ENCODE results near the gene C3orf33. TPM values are rescaled to one million over a fixed set of nuclear protein-coding genes. Genes with fewer than 3 reads are reported as not detected.

Gene C3orf33
- total and polyA plus RNA-seq, 2 of the 13 experiments (the other 11 are each of a cell fraction or from before 2014, with no cell fraction given): 9.2 to 12.6 TPM

DNA sequence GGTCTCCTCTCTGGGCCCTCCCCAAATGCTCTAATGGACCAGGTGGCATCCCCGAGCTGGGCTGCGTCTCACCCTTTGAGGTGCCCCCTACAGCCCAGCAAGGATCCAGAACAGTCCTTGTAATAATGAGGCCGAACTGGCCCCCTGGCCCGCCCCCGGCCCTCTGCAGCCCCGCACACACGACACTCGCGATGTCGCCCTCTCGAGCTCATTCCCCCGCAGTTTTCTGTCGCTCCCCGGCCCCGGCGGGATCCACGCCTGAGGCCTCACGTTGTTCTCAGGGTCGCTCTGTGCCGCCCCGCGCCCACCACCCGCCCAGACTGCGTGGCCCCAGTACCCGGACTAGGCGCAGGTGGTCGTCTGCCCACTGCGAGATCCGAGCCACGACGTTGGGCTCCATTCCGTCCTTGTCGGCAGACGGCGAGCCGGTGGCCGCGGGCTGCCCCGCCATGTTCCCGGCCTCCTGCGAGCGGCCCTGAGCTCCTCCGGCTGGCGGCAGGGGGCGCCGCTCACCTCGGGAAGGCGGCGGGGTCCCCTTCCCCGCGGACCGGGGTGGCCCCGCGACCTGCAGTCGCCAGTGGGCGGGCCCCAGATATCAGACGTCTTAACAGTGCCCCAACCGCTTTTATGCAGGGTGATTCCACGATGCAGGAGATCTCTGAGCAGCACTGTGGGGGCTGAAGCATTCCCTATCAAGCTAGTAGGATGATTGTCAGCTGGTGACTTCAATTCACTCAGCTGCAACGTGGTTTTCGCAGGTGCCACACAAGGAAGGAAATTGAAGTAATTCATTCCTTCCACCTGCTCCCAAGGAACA, at the start of gene C3orf33 (continued):
- TF ChIP-seq, protein P1, sequence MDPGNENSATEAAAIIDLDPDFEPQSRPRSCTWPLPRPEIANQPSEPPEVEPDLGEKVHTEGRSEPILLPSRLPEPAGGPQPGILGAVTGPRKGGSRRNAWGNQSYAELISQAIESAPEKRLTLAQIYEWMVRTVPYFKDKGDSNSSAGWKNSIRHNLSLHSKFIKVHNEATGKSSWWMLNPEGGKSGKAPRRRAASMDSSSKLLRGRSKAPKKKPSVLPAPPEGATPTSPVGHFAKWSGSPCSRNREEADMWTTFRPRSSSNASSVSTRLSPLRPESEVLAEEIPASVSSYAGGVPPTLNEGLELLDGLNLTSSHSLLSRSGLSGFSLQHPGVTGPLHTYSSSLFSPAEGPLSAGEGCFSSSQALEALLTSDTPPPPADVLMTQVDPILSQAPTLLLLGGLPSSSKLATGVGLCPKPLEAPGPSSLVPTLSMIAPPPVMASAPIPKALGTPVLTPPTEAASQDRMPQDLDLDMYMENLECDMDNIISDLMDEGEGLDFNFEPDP (CRISPR knock-in tag; conservative IDR thresholded peaks at IDR 0.05): no peak
- TF ChIP-seq ZNF468 (CRISPR knock-in tag; IDR thresholded peaks at IDR 0.05) (0 out of 2 replicates have a peak, but pooled peaks have one; percentile 20), ZNF30 (CRISPR knock-in tag; IDR thresholded peaks at IDR 0.05) (no peak), POLR2AphosphoS2 (IDR thresholded peaks at IDR 0.05; ENCODE audit: low read depth, low read length) (no peak), ZNF780A (CRISPR knock-in tag; IDR thresholded peaks at IDR 0.05) (no peak), MED1 (CRISPR knock-in tag; IDR thresholded peaks at IDR 0.05) (peak; percentile 51), POLR2A (IDR thresholded peaks at IDR 0.05; ENCODE audit: insufficient read depth in 1 of 2, low read depth in 2 of 2, low read length in 2 of 2) (peak; percentile 5 to 44; a peak in 1 of 4 replicates), SCMH1 (CRISPR knock-in tag; IDR thresholded peaks at IDR 0.05; ENCODE audit: borderline replicate concordance) (no peak), DNMT1 (CRISPR knock-in tag; IDR thresholded peaks at IDR 0.05) (peak; percentile 90), ZNF839 (CRISPR knock-in tag; IDR thresholded peaks at IDR 0.05; ENCODE audit: borderline replicate concordance) (no peak), RNF2 (conservative IDR thresholded peaks at IDR 0.05; ENCODE audit: low read depth) (peak; percentile 62; the same call in 1 of the 2 replicates), BCL6 (CRISPR knock-in tag; IDR thresholded peaks at IDR 0.05) (no peak; the same call in 1 of the 2 replicates), PCBP2 (optimal IDR thresholded peaks at IDR 0.05; ENCODE audit: low read depth, low read length, poor library complexity, severe bottlenecking) (no peak), EED (CRISPR knock-in tag; IDR thresholded peaks at IDR 0.05) (peak; percentile 87), ZNF776 (CRISPR knock-in tag; IDR thresholded peaks at IDR 0.05) (no peak), ZNF317 (CRISPR knock-in tag; IDR thresholded peaks at IDR 0.05) (no peak), TCF12 (IDR thresholded peaks at IDR 0.05) (no peak), TCF12 (CRISPR knock-in tag; IDR thresholded peaks at IDR 0.05) (no peak), SMAD3 (CRISPR knock-in tag; IDR thresholded peaks at IDR 0.05) (no peak), BRCA1 (CRISPR knock-in tag; IDR thresholded peaks at IDR 0.05) (no peak), ZNF616 (CRISPR knock-in tag; IDR thresholded peaks at IDR 0.05; ENCODE audit: low read depth) (peak; percentile 84; the same call in 1 of the 2 replicates), ZNF264 (CRISPR knock-in tag; IDR thresholded peaks at IDR 0.05) (no peak), ZNF792 (CRISPR knock-in tag; IDR thresholded peaks at IDR 0.05) (no peak), ZNF816 (CRISPR knock-in tag; IDR thresholded peaks at IDR 0.05; ENCODE audit: borderline replicate concordance) (peak; percentile 90)
- TF ChIP-seq, protein P2, sequence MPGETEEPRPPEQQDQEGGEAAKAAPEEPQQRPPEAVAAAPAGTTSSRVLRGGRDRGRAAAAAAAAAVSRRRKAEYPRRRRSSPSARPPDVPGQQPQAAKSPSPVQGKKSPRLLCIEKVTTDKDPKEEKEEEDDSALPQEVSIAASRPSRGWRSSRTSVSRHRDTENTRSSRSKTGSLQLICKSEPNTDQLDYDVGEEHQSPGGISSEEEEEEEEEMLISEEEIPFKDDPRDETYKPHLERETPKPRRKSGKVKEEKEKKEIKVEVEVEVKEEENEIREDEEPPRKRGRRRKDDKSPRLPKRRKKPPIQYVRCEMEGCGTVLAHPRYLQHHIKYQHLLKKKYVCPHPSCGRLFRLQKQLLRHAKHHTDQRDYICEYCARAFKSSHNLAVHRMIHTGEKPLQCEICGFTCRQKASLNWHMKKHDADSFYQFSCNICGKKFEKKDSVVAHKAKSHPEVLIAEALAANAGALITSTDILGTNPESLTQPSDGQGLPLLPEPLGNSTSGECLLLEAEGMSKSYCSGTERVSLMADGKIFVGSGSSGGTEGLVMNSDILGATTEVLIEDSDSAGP (CRISPR knock-in tag; IDR thresholded peaks at IDR 0.05; ENCODE audit: borderline replicate concordance): peak; percentile 86; the same call in 1 of the 2 replicates
- TF ChIP-seq, protein P3, sequence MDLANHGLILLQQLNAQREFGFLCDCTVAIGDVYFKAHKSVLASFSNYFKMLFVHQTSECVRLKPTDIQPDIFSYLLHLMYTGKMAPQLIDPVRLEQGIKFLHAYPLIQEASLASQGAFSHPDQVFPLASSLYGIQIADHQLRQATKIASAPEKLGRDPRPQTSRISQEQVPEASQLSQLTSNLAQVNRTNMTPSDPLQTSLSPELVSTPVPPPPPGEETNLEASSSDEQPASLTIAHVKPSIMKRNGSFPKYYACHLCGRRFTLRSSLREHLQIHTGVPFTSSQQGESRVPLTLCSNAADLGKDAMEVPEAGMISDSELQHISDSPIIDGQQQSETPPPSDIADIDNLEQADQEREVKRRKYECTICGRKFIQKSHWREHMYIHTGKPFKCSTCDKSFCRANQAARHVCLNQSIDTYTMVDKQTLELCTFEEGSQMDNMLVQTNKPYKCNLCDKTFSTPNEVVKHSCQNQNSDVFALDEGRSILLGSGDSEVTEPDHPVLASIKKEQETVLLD (CRISPR knock-in tag; IDR thresholded peaks at IDR 0.05; ENCODE audit: low read depth): peak; percentile 64; the same call in 1 of the 2 replicates
- TF ChIP-seq, protein P4, sequence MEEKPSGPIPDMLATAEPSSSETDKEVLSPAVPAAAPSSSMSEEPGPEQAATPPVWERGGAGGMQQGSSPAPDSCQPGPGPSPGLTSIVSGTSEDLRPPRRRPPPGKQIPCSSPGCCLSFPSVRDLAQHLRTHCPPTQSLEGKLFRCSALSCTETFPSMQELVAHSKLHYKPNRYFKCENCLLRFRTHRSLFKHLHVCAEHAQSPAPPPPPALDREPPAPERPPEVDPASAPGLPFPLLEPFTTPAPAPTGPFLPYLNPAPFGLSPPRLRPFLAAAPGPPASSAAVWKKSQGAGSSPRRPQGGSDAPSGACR (CRISPR knock-in tag; IDR thresholded peaks at IDR 0.05): peak; percentile 44; the same call in 1 of the 2 replicates

Measured in HepG2 (cell line).